Measurements from ENCODE around the gene UPK2.

GRCh38 chr11:118980191-118980881, 24.2 kb downstream of the UPK2 start:
- TF ChIP-seq ZFP82 (CRISPR knock-in tag; IDR thresholded peaks at IDR 0.05; ENCODE audit: borderline replicate concordance) (no peak), KLF12 (CRISPR knock-in tag; IDR thresholded peaks at IDR 0.05; ENCODE audit: borderline replicate concordance) (no peak), DMAP1 (CRISPR knock-in tag; IDR thresholded peaks at IDR 0.05) (no peak)

All from HepG2 (cell line).